ENCODE measurements around the gene DLGAP1. TPM values are rescaled to one million over a fixed set of nuclear protein-coding genes. Genes with fewer than 3 reads are reported as not detected.

The DLGAP1 gene
- total and polyA plus RNA-seq, 10 of the 15 experiments (the other 5 are each of a cell fraction or from before 2014, with no cell fraction given) = 0.23 to 27.6 (median 1.9) TPM

DNA sequence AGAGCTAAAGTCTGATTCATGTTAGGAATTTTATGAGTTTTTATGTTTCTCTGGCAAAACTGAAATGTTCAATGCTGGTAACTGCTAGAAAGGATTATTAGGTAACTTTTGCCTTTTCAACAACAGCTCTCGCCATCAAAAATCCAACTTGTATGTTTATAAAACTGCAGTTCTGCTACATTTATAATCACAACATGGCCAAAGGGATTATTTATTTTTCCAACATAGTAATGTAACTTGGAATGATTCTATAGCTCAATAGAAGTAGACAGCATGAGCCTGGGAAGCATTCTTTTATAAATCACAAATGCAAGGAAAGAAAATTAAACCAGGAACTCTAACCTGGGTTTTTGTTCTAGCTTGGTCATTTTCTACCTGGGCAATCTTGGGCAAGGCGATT lies 534.3 kb downstream of the DLGAP1 start:
- POLR2A ChIA-PET = no interaction called here
- in situ Hi-C loops (cut with MboI) (no loop called here), intact Hi-C loops (cut with micrococcal nuclease; ENCODE audit: unreplicated experiment) (loop anchor here (5.0 kb wide), 1 partner anchor 41 kb away; no protein-coding TSS in a partner anchor)
- H2AFZ ChIP-seq (ENCODE audit: control insufficient read depth, low read depth, low read length) = no peak overlapping the region
- FAIRE-seq = no peak
- no peak overlapping the region for H3K27ac ChIP-seq (ENCODE audit: control insufficient read depth, insufficient read depth)
- H4K20me1 ChIP-seq (ENCODE audit: control insufficient read depth, insufficient read depth) = no peaks in the 10 kb centered on the region
- no peak overlapping the region for H3K9ac ChIP-seq (ENCODE audit: control insufficient read depth, insufficient read depth, low read length)
- WGBS (ENCODE audit: insufficient coverage, insufficient replicate concordance, low lambda C conversion rate, missing lambda C conversion rate) = 0% methylated on average over 2 of the region's 2 CpGs
- BruUV-seq (replicated peaks) = no TSS peak
- no peak overlapping the region for H3K4me3 ChIP-seq
- RAD21 ChIA-PET (ENCODE audit: unreplicated experiment) = interaction anchor here (1.4 to 1.7 kb wide), 2 partner anchors 27 to 150 kb away, joined by 4 to 6 read pairs; no protein-coding TSS in a partner anchor
- no peak for DNase-seq (ENCODE audit: low read depth, low spot score)
- no peaks in the 10 kb centered on the region for H3K27me3 ChIP-seq (replicated peaks in 1 of 2; ENCODE audit: control insufficient read depth in 2 of 2, insufficient read depth in 2 of 2, low read length in 1 of 2)
- no peaks in the 10 kb centered on the region for H3K79me2 ChIP-seq (ENCODE audit: control insufficient read depth, insufficient read depth, low read length)
- SMC1A ChIA-PET (ENCODE audit: uncharacterized antibody, unreplicated experiment) = interaction anchor here (0.5 to 1.5 kb wide), 7 partner anchors 9 to 128 kb away, joined by 3 to 6 read pairs (median 3); no protein-coding TSS in a partner anchor
- H3K4me1 ChIP-seq (ENCODE audit: control insufficient read depth, insufficient read depth, low read length) = no peaks in the 10 kb centered on the region
- H3K4me2 ChIP-seq (ENCODE audit: control insufficient read depth, insufficient read depth) = no peak overlapping the region
- CTCF ChIA-PET = interaction anchor here (1.1 to 1.3 kb wide), 3 partner anchors 10 to 74 kb away, joined by 3 to 4 read pairs (median 3); no protein-coding TSS in a partner anchor
- ATAC-seq = no peak
- no peaks in the 10 kb centered on the region for H3K9me3 ChIP-seq (replicated peaks; ENCODE audit: control insufficient read depth, insufficient read depth, low read length)
- TF ChIP-seq TAF1 (IDR thresholded peaks at IDR 0.05; ENCODE audit: borderline replicate concordance, low read depth, low read length) (no peak), MEF2B (IDR thresholded peaks at IDR 0.05; ENCODE audit: partially characterized antibody, poor library complexity, severe bottlenecking) (no peak), PKNOX1 (IDR thresholded peaks at IDR 0.05) (no peak)
- no peaks in the 10 kb centered on the region for H3K36me3 ChIP-seq (ENCODE audit: control insufficient read depth in 2 of 2, insufficient read depth in 2 of 2, low read length in 1 of 2)

- no peak overlapping the region for H3K4me2 ChIP-seq (ENCODE audit: control insufficient read depth, insufficient read depth)
- no TSS peak for BruUV-seq (replicated peaks)
- H3K4me1 ChIP-seq (ENCODE audit: control insufficient read depth, insufficient read depth, low read length) = no peaks in the 10 kb centered on the region
- no peaks in the 10 kb centered on the region for H3K36me3 ChIP-seq (ENCODE audit: control insufficient read depth in 2 of 2, insufficient read depth in 2 of 2, low read length in 1 of 2)
- no peaks in the 10 kb centered on the region for H3K9me3 ChIP-seq (replicated peaks; ENCODE audit: control insufficient read depth, insufficient read depth, low read length)
- H3K4me3 ChIP-seq = no peak overlapping the region
- DNase-seq (ENCODE audit: low read depth, low spot score) (no peak), ATAC-seq (no peak), FAIRE-seq (no peak)
- H3K27me3 ChIP-seq (replicated peaks in 1 of 2; ENCODE audit: control insufficient read depth in 2 of 2, insufficient read depth in 2 of 2, low read length in 1 of 2) = no peaks in the 10 kb centered on the region
- ChIA-PET SMC1A (ENCODE audit: uncharacterized antibody, unreplicated experiment) (interaction anchor here (1.0 to 1.2 kb wide), 2 partner anchors 9 to 75 kb away, joined by 3 to 4 read pairs; no protein-coding TSS in a partner anchor), POLR2A (interaction anchor here (0.7 kb wide), 1 partner anchor 8 kb away, joined by 7 read pairs; no protein-coding TSS in a partner anchor), CTCF (interaction anchor here (0.9 kb wide), 1 partner anchor 75 kb away, joined by 3 read pairs; no protein-coding TSS in a partner anchor), RAD21 (ENCODE audit: unreplicated experiment) (no interaction called here)
- H4K20me1 ChIP-seq (ENCODE audit: control insufficient read depth, insufficient read depth) = no peaks in the 10 kb centered on the region
- no peak overlapping the region for H3K27ac ChIP-seq (ENCODE audit: control insufficient read depth, insufficient read depth)
- WGBS (ENCODE audit: insufficient coverage, insufficient replicate concordance, low lambda C conversion rate, missing lambda C conversion rate) = 31% methylated on average over 2 of the region's 2 CpGs
- H3K9ac ChIP-seq (ENCODE audit: control insufficient read depth, insufficient read depth, low read length) = no peak overlapping the region
- intact Hi-C loops (cut with micrococcal nuclease; ENCODE audit: unreplicated experiment) = loop anchor here (5.0 kb wide), 1 partner anchor 43 kb away; no protein-coding TSS in a partner anchor
- H2AFZ ChIP-seq (ENCODE audit: control insufficient read depth, low read depth, low read length) = no peak overlapping the region
- in situ Hi-C loops (cut with MboI) = no loop called here
- no peaks in the 10 kb centered on the region for H3K79me2 ChIP-seq (ENCODE audit: control insufficient read depth, insufficient read depth, low read length)
- TF ChIP-seq IKZF2 (IDR thresholded peaks at IDR 0.05) (no peak), MTA2 (IDR thresholded peaks at IDR 0.05; ENCODE audit: low read depth) (no peak), DPF2 (IDR thresholded peaks at IDR 0.05) (no peak), POLR2AphosphoS2 (IDR thresholded peaks at IDR 0.05; ENCODE audit: low read depth, low read length) (no peak), PKNOX1 (IDR thresholded peaks at IDR 0.05) (no peak), PAX5 (IDR thresholded peaks at IDR 0.05; ENCODE audit: borderline replicate concordance, low read depth, low read length) (no peak), RELA (IDR thresholded peaks at IDR 0.05; ENCODE audit: borderline replicate concordance, partially characterized antibody) (no peak), MEF2A (IDR thresholded peaks at IDR 0.05; ENCODE audit: insufficient read depth, low read depth, low read length) (no peak)
- TF ChIP-seq, protein P1, sequence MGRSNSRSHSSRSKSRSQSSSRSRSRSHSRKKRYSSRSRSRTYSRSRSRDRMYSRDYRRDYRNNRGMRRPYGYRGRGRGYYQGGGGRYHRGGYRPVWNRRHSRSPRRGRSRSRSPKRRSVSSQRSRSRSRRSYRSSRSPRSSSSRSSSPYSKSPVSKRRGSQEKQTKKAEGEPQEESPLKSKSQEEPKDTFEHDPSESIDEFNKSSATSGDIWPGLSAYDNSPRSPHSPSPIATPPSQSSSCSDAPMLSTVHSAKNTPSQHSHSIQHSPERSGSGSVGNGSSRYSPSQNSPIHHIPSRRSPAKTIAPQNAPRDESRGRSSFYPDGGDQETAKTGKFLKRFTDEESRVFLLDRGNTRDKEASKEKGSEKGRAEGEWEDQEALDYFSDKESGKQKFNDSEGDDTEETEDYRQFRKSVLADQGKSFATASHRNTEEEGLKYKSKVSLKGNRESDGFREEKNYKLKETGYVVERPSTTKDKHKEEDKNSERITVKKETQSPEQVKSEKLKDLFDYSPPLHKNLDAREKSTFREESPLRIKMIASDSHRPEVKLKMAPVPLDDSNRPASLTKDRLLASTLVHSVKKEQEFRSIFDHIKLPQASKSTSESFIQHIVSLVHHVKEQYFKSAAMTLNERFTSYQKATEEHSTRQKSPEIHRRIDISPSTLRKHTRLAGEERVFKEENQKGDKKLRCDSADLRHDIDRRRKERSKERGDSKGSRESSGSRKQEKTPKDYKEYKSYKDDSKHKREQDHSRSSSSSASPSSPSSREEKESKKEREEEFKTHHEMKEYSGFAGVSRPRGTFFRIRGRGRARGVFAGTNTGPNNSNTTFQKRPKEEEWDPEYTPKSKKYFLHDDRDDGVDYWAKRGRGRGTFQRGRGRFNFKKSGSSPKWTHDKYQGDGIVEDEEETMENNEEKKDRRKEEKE (IDR thresholded peaks at IDR 0.05) = no peak
These were observed 535.6 kb downstream of the DLGAP1 start for GRCh38 chr18:3919396-3920061.
